Kasumi-1 (cell line): ENCODE data around the gene ARHGAP31.

Experiments used
- DNase-seq, 2 experiments: peaks; one replicate each; lab custom pipeline; 2025; lab: John Stamatoyannopoulos, UW

ARHGAP31 gene

DNA sequence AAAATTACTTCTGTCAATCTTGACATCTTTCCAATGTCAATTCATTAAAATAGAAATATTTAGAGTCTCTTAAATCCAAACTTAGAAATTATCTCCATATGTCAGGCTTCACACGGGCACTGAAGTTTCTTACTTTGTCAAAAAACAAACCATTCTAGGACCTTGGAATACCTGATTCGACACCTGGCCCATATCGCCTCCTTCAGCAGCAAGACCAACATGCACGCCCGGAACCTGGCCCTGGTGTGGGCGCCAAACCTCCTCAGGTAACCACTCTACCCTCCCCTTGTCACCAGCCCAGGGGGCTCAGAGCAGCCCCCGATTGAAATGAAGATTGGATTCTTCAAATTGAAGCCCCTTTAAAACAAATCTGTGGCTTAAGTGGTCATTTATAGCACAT, 88.0 kb downstream of the ARHGAP31 start:
- DNase-seq: no peak

GRCh38 chr3:119388577-119388976, 94.4 kb downstream of the ARHGAP31 start:
- no peak for DNase-seq

GRCh38 chr3:119395923-119396358, 101.8 kb downstream of the ARHGAP31 start:
- no peak for DNase-seq

DNA sequence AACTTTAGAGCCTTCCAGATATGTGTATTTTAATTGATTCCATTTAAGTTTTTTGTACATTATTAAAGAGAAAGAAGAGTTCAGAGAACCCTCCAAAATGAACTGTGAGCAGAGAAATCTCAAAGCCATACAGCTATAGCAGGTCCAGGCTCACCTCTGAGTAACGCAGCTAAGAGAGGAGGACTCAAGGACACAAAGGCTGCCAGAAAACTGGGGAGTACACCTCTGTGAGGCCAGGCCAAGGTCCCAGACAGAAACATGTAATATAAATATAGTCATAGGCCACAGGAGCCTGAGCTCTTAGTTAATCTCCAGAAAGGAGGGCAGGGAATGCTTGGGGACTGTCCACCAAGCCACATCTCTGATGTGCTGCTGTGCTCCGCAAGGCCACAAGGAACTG, 102.7 kb downstream of the ARHGAP31 start:
- no peak for DNase-seq

- no peak for DNase-seq
Observed at GRCh38 chr3:119400466-119400865, 106.3 kb downstream of the ARHGAP31 start.

GRCh38 chr3:119401069-119401468, 106.9 kb downstream of the ARHGAP31 start:
- no peak for DNase-seq

GRCh38 chr3:119401503-119402440, 107.6 kb downstream of the ARHGAP31 start:
- DNase-seq: no peak

DNA sequence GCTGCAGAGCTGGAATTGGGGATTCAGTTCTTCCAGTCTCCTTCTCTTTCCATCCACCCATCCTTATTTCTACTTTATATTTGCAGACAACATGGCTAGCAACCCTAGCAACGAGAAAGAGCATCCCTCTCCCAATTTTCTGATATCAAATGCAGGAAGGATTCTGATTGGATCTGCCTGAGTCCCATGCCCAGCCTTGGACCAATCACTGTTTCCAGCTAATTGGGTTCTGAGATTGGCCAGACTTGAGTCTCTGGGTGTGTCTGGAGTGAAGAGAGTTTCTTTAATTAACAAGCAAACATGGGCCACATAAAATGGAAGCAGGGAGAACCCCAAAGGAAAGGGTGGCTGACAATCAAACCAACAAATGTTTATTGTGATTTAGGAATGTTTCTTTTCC, 108.6 kb downstream of the ARHGAP31 start:
- no peak for DNase-seq

- no peak for DNase-seq
Observed at GRCh38 chr3:119403201-119403600, 109.0 kb downstream of the ARHGAP31 start.

DNA sequence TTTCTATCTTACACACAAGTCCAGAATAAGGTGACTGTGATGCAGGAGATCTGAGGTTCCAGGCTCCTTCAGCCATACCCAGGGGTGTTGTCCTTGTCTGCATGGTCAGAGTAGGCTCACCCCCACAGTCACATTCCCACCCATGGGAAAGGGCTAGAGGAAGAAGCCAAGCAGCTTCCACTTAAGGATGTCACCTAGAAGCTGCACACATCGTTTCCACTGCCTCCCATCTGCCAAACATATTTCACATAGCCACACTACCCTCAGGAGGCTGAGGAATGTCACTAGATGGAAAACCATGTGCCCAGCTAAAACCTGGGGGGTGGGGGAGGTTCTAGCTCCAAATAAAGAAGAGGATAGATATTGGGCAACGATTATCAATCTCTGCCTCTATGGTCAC, 111.1 kb downstream of the ARHGAP31 start:
- no peak for DNase-seq

- DNase-seq: no peak
Observed at GRCh38 chr3:119408243-119408950, 114.2 kb downstream of the ARHGAP31 start.

- DNase-seq: no peak
Observed at GRCh38 chr3:119409844-119410243, 115.7 kb downstream of the ARHGAP31 start.

DNA sequence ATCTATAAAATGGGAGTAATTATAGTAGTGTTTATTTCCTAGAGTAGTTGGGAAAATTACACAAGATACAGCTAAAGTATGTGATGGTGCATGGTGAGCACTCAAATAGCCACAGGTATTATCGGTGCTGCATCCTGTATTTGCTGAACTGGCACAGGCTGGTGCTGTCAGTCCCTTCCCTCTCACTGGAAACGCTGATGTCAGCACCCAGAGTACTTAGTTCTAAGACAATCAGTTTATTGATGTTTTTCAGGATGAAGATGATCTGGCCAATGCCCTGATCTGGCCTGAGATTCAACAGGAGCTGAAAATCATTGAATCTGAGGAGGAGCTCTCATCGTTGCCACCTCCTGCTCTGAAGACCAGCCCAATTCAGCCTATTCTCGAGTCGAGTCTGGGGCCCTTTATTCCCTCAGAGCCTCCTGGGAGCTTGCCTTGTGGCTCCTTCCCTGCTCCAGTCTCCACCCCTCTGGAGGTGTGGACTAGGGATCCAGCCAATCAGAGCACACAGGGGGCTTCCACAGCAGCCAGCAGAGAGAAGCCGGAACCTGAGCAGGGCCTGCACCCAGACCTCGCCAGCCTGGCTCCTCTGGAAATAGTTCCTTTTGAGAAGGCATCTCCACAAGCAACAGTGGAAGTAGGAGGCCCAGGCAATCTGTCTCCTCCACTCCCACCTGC, 119.6 kb downstream of the ARHGAP31 start:
- DNase-seq: no peak

DNA sequence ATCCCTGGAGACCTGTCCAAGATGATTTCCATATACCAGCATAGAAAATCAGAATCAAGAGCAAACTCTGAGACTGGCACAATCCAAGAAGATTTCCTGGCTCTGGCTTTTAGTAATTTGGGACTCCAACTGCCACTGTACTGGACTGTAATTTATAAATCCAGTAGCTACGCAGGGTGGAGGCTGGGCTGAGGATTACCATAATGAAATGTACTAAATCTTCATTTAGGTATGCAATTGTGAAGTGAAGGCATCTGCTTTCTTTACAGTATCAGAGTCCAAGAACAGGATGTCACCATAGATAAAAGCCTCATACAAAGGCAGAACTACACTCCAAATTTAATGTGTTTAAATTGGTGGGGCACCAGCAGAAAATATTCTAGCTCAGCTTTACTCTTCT, 122.7 kb downstream of the ARHGAP31 start:
- no peak for DNase-seq

DNA sequence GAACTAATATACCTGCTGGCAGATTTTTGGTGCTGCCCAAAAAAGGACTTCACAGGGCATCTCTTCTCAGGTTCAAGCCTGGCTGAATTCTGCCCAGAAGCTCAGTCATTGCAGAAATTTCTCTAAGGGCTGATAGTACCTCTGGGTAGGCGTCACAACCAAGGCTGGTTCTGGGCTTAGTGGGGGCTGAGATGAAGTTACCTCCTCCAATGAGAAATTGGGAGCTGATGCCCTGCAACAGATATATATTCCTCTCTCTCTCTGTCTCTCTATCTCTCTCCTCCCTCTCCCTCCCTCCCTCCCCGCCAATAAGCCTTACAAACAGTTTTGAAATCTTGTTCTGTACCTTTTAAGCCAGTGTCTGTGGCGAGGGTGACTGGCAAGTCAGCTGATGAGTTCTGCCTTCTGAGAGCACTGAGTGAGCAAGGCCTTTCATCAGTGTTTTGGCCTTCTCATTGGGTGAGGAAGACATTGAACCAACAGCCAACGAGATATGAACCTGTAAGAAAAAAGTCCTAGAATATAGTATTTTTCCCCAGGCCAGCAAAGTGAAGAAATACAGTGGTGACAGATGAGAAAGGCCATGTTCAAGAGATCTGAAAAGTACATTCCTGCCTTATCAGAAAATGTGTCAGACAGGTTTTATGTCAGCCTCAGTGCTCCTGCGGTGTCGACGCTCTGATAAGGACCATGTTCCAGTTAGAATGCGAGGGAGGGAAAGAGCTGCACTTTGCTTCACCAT, 123.8 kb downstream of the ARHGAP31 start:
- no peak for DNase-seq

DNA sequence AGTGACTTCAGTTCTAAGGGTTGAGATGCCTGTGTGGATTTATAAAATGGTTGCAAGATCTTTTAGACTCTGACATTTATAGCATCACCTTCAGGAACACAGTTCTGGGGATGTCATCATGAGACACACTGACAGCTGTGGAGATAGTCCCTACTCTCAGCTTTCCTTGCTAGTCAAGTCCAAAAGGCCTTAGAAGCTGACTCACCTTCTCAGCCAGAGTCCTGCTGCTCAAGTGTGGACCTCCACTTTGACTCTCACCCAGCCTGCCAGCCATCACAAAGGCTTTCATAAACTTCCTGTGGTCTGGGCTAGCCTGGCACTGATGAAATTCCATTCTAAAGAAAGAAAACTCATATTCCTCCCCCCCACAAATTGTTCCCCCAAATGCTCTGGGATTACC, 124.5 kb downstream of the ARHGAP31 start:
- no peak for DNase-seq

- DNase-seq: peak in 1 of 2 experiments; percentile 24
Observed at GRCh38 chr3:119420196-119420595, 126.0 kb downstream of the ARHGAP31 start.

DNA sequence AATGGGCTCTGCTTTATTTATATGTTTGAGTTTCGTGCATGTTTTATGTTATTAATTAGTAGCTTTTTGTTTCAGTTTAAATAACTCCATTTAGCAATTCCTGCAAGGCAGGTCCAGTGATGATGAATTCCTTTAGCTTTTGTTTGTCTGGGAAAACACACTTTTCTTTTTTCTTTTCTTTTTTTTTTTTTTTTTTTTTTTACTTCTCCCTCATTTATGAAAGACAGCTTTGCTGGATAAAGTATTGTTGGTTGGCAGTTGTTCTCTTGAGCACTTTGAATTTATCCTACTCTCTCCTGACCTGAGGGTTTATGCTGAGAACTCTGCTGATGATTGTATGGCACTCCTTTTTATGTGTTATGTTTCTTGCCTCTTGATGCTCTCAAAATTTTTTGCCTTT, 133.5 kb downstream of the ARHGAP31 start:
- DNase-seq: no peak

DNA sequence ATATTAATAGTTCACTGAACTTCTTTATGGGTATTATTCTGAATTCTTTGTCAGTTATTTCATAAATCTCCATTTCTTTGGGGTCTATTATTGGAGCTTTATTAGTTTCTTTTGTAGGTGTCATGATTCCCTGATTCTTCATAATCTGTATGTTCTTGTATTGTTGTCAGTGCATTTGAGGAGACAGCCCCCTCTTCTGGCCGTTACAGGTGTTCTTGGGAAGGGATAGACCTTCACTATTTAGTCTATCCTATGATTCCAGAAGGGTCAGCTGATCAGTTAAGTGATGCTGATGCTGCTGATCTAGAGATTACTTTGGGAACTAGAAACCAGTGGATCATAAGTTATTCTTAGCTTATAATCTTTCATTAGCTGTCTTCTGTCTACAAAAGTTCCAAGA, 134.4 kb downstream of the ARHGAP31 start:
- no peak for DNase-seq

- DNase-seq: no peak
Observed at GRCh38 chr3:119433613-119434325, 139.6 kb downstream of the ARHGAP31 start.

DNA sequence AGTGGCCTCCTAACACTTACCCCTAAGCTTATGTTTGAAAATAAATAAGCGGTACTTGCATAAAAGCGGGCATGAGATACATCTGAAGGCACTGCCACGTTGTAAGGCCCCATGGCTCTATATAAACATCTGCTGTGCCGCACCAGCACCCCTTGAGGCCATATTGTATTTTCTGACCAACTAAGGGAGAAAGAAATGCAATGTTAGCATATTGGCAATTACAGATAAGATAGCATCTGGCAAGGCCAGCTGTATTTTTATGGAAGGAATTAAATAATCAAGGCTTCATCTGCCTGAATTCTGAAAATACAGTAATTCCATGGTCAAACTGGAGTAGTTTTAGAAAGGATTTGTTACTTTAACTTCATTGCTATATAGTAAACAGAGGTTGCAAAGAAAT, 140.5 kb downstream of the ARHGAP31 start:
- no peak for DNase-seq
